Fibroblast of lung (primary cell): ENCODE measurements around the gene ARAP2. TPM values are rescaled to one million over a fixed set of nuclear protein-coding genes. Genes with fewer than 3 reads are reported as not detected.

ENCODE experiments used
- DNase-seq, 2 donors: peaks; one replicate each; pipeline versions ENCODE4 v3.0.0 to v3.0.0-alpha.2; 2010; ENCODE audit warnings: low read depth in 2 of 2
- H2AFZ ChIP-seq: 2 replicates; pipeline ENCODE4 v1.5.1; 2012; ENCODE audit warnings: low read length, control low read depth, inconsistent platforms
- H3K27ac ChIP-seq: 2 replicates; pipeline ENCODE4 v1.5.1; 2011; ENCODE audit warnings: low read length, control low read depth; ENCODE audit not compliant: insufficient read depth
- H3K27me3 ChIP-seq: 2 replicates; pipeline ENCODE4 v1.5.1; 2011; ENCODE audit warnings: mild to moderate bottlenecking, low read length; ENCODE audit not compliant: control insufficient read depth, insufficient read depth
- H3K36me3 ChIP-seq: 2 replicates; pipeline ENCODE4 v1.5.1; 2011; ENCODE audit warnings: low read length; ENCODE audit not compliant: control insufficient read depth, insufficient read depth
- H3K4me1 ChIP-seq: 2 replicates; pipeline ENCODE4 v1.5.1; 2011; ENCODE audit warnings: low read length; ENCODE audit not compliant: control insufficient read depth, insufficient read depth; ENCODE audit errors: extremely low read depth
- H3K4me2 ChIP-seq: 2 replicates; pipeline ENCODE4 v1.5.1; 2011; ENCODE audit warnings: low read length, control low read depth; ENCODE audit not compliant: insufficient read depth; ENCODE audit errors: extremely low read depth
- H3K4me3 ChIP-seq, 4 experiments: fragments of 200-600 bp in 1 of 4; sonication (generic) in 1 of 4; replicated peaks in 1 of 4; 2 replicates each; pipeline ENCODE4 v1.5.1; 2011 to 2016; ENCODE audit warnings: low read length in 4 of 4, low read depth in 3 of 4, mild to moderate bottlenecking in 3 of 4, control low read depth in 2 of 4, inconsistent platforms in 1 of 4, mixed read lengths in 1 of 4; ENCODE audit not compliant: insufficient read depth in 1 of 4; ENCODE audit errors: control extremely low read depth in 1 of 4
- H3K79me2 ChIP-seq: 2 replicates; pipeline ENCODE4 v1.5.1; 2012; ENCODE audit warnings: mild to moderate bottlenecking, low read length, inconsistent platforms; ENCODE audit not compliant: control insufficient read depth, insufficient read depth
- H3K9ac ChIP-seq: 2 replicates; pipeline ENCODE4 v1.5.1; 2011; ENCODE audit warnings: mild to moderate bottlenecking, low read length, control low read depth; ENCODE audit not compliant: insufficient read depth
- H3K9me3 ChIP-seq: 2 replicates; pipeline ENCODE4 v1.5.1; 2012; ENCODE audit warnings: low read depth, low read length; ENCODE audit not compliant: control insufficient read depth, insufficient read depth
- H4K20me1 ChIP-seq: 2 replicates; pipeline ENCODE4 v1.5.1; 2011; ENCODE audit warnings: low read length; ENCODE audit not compliant: control insufficient read depth, insufficient read depth; ENCODE audit errors: extremely low read depth
- CTCF ChIP-seq, 2 donors: IDR thresholded peaks in 1 of 2; conservative IDR thresholded peaks in 1 of 2; 1 replicate in 1 of 2; 2 replicates in 1 of 2; pipeline ENCODE4 v1.5.1; 2011 to 2012; ENCODE audit warnings: low read length in 2 of 2, control low read depth in 1 of 2, inconsistent platforms in 1 of 2, low read depth in 1 of 2, mild to moderate bottlenecking in 1 of 2
- EZH2 ChIP-seq: IDR thresholded peaks from 2 replicates; pipeline ENCODE4 v1.5.1; 2012; ENCODE audit warnings: low read length, control low read depth, mild to moderate bottlenecking; ENCODE audit errors: missing control alignments
- polyA plus RNA-seq, 2 donors: library from polyadenylated mRNA; depleted of rRNA in 1 of 2; stranded (reverse) in 1 of 2; unstranded in 1 of 2; fragments of >200 nt; gene quantifications; 2 replicates each; pipeline ENCODE4 v1.2.1, GENCODE V29; 2011 to 2012; ENCODE audit warnings: missing spikeins in 1 of 2
- total RNA-seq: library from RNA; depleted of rRNA; stranded (reverse); fragments of >200 nt; gene quantifications from 2 replicates; pipeline ENCODE4 v1.2.1, GENCODE V29; 2014

The ARAP2 gene
- total and polyA plus RNA-seq, 2 donors (not counting 1 experiment from before 2014, with no cell fraction given), result 0.05 to 3.0 TPM

GRCh38 chr4:36215627-36216026, 28.7 kb downstream of the ARAP2 start:
- Histone ChIP-seq H3K4me1 (no peaks in the 10 kb centered on the region), H3K4me2 (no peak overlapping the region), H3K9ac (no peak overlapping the region), H3K9me3 (no peaks in the 10 kb centered on the region), H4K20me1 (no peaks in the 10 kb centered on the region), H3K79me2 (no peaks in the 10 kb centered on the region), H3K27ac (no peak overlapping the region), H2AFZ (no peak overlapping the region), H3K36me3 (no peaks in the 10 kb centered on the region), H3K27me3 (no peaks in the 10 kb centered on the region), H3K4me3 (no peak overlapping the region)
- TF ChIP-seq EZH2, result no peak
- TF ChIP-seq CTCF (conservative IDR thresholded peaks at IDR 0.05 in 1 of 2, IDR thresholded peaks at IDR 0.05 in 1 of 2; ENCODE audit: low read depth in 1 of 2, low read length in 2 of 2), result no peak
- no peak for DNase-seq

- H3K27ac ChIP-seq, result no peak overlapping the region
- H3K9me3 ChIP-seq, result no peaks in the 10 kb centered on the region
- no peaks in the 10 kb centered on the region for H4K20me1 ChIP-seq
- no peak for TF ChIP-seq EZH2
- TF ChIP-seq CTCF (conservative IDR thresholded peaks at IDR 0.05 in 1 of 2, IDR thresholded peaks at IDR 0.05 in 1 of 2; ENCODE audit: low read depth in 1 of 2, low read length in 2 of 2), result no peak
- no peaks in the 10 kb centered on the region for H3K36me3 ChIP-seq
- no peak for DNase-seq
- no peaks in the 10 kb centered on the region for H3K4me1 ChIP-seq
- no peak overlapping the region for H3K4me2 ChIP-seq
- H3K79me2 ChIP-seq, result no peaks in the 10 kb centered on the region
- no peak overlapping the region for H3K4me3 ChIP-seq
- H3K27me3 ChIP-seq, result no peaks in the 10 kb centered on the region
- H3K9ac ChIP-seq, result no peak overlapping the region
- H2AFZ ChIP-seq, result no peak overlapping the region
Observed at GRCh38 chr4:36214735-36215485, 29.4 kb downstream of the ARAP2 start.

GRCh38 chr4:36213977-36214376, 30.3 kb downstream of the ARAP2 start:
- H3K27me3 ChIP-seq, result no peaks in the 10 kb centered on the region
- H3K4me1 ChIP-seq, result no peaks in the 10 kb centered on the region
- DNase-seq, result no peak
- TF ChIP-seq CTCF (conservative IDR thresholded peaks at IDR 0.05 in 1 of 2, IDR thresholded peaks at IDR 0.05 in 1 of 2; ENCODE audit: low read depth in 1 of 2, low read length in 2 of 2) (no peak), EZH2 (no peak)
- no peak overlapping the region for H2AFZ ChIP-seq
- no peak overlapping the region for H3K27ac ChIP-seq
- H3K4me2 ChIP-seq, result no peak overlapping the region
- H3K9me3 ChIP-seq, result no peaks in the 10 kb centered on the region
- H3K79me2 ChIP-seq, result no peaks in the 10 kb centered on the region
- H3K36me3 ChIP-seq, result no peaks in the 10 kb centered on the region
- no peaks in the 10 kb centered on the region for H4K20me1 ChIP-seq
- no peak overlapping the region for H3K4me3 ChIP-seq
- no peak overlapping the region for H3K9ac ChIP-seq
